GM15510 (cell line): ENCODE results near the gene LEKR1.

Experiments used
- POLR2A ChIP-seq: IDR thresholded peaks from 3 replicates; pipeline ENCODE4 v1.6.1; 2011; ENCODE audit warnings: borderline replicate concordance; ENCODE audit not compliant: insufficient read length; ENCODE audit errors: extremely low read depth

The LEKR1 gene

GRCh38 chr3:156818890-156819289 lies 7.3 kb upstream of the LEKR1 start:
- no peak for TF ChIP-seq POLR2A

GRCh38 chr3:156819842-156820691 lies 6.1 kb upstream of the LEKR1 start:
- TF ChIP-seq POLR2A: no peak

DNA sequence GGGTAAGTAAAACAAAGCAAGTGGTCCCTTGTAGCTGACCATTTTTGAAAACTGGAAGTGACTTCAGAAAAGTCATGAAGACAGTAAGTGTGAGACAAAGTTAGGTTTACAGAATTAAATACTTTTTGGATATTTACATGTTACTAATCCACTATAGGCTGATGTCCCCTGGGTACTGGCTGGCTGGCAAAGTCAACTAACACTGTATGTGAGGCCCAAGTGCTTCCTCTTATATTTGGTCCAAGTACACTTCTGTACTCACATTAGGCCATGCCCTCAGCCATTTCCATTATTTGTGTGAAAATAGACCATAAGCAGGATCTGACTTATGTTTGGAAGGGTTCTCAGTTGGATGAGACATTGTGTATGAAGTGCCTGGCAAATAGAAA lies 5.5 kb upstream of the LEKR1 start:
- no peak for TF ChIP-seq POLR2A

DNA sequence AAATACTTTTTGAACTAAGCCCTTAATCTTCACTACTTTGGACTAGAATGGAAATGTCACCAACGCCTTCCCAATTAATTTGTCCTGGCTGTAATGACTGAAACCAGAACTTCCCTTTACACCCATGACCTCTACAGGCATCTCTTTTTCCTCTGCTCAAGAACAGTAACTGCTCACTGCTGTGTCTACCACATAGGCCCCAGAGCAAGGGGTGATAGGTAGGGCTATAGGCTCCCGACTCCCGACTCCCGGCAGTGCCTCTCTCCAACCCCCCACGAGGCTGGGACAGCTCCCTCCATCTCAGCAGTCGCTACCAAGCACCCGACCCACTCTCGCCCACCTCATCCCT lies 384 bp upstream of the LEKR1 start:
- no peak for TF ChIP-seq POLR2A

GRCh38 chr3:156826896-156827882 lies 1.0 kb downstream of the LEKR1 start:
- TF ChIP-seq POLR2A: no peak

DNA sequence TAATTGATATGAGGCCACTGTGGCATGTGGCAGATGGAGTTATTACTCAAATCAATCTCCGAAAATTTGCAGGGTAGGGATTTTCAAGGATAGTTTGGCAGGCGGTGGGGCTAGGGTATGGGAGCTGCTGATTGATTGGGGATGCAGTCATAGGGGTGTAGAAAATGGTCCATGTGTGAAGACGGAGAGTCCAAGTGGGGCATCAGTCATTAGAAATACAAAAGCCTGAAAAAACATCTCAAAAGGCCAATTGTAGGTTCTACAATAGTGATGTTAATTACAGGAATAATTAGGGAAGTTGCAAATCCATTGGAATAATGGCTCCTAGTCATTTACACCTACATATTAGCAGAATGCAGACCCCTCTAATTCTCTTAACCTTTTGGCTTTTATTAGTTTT lies 4.9 kb downstream of the LEKR1 start:
- no peak for TF ChIP-seq POLR2A

DNA sequence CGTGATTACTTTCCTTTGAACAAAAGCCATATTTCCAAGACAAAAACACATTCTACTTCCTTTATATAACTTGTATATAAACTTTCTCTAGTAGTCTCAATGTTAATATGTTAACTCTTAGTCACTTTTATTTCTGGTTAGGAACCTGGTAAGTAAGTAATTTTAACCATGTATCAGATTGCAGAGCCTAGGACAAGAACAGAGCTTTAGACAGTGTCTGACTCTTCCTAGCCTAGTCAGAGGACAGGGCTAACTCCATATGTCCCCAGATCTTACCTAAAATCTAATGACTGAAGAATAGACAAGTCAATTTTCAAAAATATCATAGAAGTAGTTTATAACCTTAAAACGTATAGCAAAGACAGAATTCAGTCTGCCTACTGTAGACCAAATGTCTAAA lies 8.3 kb downstream of the LEKR1 start:
- no peak for TF ChIP-seq POLR2A

DNA sequence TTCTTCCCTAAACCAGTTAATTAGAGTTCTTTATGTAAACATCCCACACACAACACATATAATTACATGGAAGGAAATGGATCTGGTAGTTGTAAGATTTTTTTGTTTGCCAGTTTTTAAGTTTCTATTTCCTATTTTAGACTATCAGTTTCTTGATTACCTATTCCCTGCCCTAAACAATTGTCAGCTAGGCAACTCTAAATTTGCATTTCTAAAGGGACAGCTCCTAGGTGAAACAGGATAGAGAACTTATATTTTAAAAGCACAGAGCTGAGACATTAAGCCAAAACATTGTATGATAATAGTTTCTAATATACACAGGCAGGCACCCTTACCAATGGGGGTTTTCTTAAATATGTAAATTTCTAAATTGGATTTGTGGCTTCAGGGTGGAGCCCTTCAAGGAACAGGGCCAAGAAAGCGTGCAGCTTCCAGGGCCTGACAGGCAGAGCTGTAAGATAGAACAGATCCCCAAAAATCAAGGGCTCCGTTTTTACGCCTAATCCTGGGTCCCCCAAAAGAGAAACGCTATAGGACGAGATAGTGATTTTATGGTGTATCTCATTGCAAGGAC lies 8.9 kb downstream of the LEKR1 start:
- TF ChIP-seq POLR2A: no peak

GRCh38 chr3:156836701-156837100 lies 10.5 kb downstream of the LEKR1 start:
- TF ChIP-seq POLR2A: no peak

- no peak for TF ChIP-seq POLR2A
Measured at GRCh38 chr3:156837115-156837514, 11.0 kb downstream of the LEKR1 start.

- no peak for TF ChIP-seq POLR2A
Measured at GRCh38 chr3:156838035-156838434, 11.9 kb downstream of the LEKR1 start.

DNA sequence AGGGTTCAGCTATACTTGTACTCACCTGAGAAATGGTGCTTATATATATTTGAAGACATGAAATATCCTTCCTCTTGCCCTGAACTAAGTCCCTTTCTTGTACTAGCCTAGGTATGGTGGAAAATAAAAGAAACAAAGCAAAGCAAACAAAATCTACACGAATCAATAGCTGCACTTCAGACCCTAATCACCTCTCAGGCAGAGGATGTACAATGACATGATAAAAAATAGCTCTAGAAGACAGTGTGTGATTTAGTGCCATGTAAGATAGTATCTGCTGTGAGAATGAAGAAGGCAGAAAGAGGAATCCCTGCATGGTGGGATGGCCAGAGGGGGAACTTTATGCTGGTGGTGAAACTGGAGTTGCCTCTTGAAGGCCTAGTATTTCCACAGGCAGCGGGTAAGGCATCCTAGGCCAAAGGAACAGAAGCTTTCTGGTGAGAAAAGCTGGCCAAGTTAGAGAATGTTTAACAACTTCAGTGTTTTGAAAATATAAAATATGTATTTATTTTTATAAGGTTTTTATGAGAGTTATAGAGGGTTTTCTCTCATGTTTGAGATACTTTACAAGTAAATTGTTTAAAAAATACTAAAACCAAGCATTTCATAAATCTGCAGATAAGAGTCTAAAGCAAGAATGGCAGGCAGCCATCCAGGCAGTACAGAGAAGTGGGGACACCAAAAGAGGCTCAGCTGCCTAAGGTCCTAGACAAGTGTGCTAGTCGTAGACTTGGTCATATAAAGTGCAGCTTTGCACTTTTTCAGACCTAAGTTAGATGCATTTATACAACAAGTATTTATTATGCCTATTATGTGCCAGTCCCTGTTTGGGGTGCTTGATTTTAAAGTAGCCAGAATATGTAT lies 14.9 kb downstream of the LEKR1 start:
- no peak for TF ChIP-seq POLR2A

DNA sequence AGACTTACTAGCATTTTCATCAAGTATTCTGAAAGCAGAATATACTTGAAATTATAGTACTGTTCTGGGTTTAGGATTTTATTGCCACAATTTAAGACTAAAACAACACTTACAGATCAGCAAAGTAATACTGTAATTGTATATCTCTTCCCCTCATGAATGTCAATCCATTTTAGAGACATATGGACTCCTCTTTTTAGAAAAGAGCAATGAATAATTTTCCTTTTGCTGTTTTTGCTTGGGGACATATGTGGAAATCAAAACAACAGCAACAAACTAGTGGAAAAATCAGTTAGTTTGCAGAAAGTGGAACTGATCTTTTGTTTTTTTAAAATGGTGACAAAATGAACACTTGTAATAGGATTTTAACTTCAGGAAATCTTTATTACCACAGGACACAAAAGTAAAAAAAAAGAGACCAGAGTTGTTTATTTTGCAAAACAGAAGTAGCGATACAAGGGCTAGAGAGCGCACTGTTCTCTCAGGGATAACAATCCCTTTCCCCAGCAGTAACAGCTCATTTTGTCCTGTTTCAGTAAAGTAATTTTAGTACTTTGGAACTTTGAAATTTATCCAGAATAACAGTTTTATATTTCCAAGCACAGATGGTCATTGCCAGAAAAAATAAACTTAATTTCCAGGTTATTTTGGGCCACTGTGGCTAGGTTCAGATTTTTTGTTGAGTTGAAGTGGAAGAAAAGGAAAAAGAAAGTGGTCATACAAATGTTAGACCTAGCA lies 17.1 kb downstream of the LEKR1 start:
- TF ChIP-seq POLR2A: no peak

DNA sequence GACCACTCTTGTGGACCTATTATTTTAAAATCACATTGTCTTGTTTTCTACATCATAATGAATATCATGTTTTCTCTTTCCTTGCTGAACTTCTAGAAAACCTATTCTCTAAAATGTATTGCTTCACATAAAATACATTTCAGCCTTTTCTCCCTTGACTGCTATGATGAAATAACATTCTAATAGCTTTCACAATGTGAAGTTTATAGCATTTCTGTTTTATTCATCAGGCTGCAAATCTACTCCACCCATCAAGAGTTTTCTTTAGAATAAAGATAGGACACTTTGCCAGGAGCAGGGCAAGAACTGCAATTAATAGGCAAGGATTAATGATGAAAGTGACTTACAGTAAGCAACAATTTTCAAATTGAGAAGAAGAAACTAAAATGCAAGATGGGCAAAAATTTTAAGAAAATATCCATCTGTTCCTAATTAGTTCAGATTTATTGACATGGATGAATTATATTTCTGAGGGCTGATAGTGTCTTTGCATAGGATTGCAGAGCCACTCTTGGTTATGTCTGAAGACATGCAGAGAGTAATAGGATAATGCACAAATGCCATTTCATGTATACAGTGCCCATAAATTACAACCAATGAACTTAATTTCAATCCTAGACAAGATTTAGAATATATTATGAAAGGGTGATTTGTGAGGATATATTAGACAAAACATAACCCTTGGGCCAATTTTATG lies 21.7 kb downstream of the LEKR1 start:
- TF ChIP-seq POLR2A: no peak

DNA sequence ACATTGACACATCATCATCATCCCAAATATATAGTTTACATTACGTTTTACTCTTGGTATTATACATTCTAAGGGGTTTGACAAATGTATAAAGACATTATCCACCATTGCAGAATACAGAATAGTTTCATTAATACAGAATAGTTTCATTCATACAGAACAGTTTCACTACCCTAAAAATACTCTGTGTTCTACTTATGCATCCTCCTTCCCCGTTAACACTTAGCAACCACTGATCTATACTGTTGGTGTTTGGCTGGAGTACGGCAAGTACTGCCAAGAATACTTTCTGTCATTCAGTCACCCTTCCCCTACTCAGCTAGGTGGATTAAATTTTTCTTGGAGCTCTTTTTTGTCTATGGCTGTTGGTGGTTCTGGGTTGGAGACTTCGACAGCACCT lies 33.4 kb downstream of the LEKR1 start:
- TF ChIP-seq POLR2A: no peak
